ENCODE data around the gene POLDIP3. TPM values are rescaled to one million over a fixed set of nuclear protein-coding genes. Genes with fewer than 3 reads are reported as not detected.

Gene POLDIP3
- total RNA-seq, 6 experiments from 2014 or later: 17.1 to 22.6 (median 21.1) TPM

- peaks cover 2 to 68% (median 26%) of the 10 kb centered on the region in 4 donors for H3K4me1 ChIP-seq
- ATAC-seq (peak; percentile 51 to 69 (median 56)), DNase-seq (peak; percentile 87 to 93 (median 90))
- 0% methylated on average over 26 of the region's 49 CpGs for WGBS (ENCODE audit: insufficient coverage, low coverage, low lambda C conversion rate, missing lambda C conversion rate)
- H3K27ac ChIP-seq: peak overlapping the region; percentile 74 to 96 (median 91)
- no peaks in the 10 kb centered on the region for H3K27me3 ChIP-seq
- intact Hi-C loops (cut with DNase I): no loop called here
- no peaks in the 10 kb centered on the region for H3K36me3 ChIP-seq
- TF ChIP-seq, protein P1, sequence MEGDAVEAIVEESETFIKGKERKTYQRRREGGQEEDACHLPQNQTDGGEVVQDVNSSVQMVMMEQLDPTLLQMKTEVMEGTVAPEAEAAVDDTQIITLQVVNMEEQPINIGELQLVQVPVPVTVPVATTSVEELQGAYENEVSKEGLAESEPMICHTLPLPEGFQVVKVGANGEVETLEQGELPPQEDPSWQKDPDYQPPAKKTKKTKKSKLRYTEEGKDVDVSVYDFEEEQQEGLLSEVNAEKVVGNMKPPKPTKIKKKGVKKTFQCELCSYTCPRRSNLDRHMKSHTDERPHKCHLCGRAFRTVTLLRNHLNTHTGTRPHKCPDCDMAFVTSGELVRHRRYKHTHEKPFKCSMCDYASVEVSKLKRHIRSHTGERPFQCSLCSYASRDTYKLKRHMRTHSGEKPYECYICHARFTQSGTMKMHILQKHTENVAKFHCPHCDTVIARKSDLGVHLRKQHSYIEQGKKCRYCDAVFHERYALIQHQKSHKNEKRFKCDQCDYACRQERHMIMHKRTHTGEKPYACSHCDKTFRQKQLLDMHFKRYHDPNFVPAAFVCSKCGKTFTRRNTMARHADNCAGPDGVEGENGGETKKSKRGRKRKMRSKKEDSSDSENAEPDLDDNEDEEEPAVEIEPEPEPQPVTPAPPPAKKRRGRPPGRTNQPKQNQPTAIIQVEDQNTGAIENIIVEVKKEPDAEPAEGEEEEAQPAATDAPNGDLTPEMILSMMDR (IDR thresholded peaks at IDR 0.05): no peak
- TF ChIP-seq POLR2A (IDR thresholded peaks at IDR 0.05): peak; percentile 53
- peak overlapping the region; percentile 67 to 96 (median 95) for H3K4me3 ChIP-seq
- H3K9me3 ChIP-seq: no peaks in the 10 kb centered on the region
Observed at GRCh38 chr22:42648368-42649245, 33.9 kb upstream of the POLDIP3 start.

DNA sequence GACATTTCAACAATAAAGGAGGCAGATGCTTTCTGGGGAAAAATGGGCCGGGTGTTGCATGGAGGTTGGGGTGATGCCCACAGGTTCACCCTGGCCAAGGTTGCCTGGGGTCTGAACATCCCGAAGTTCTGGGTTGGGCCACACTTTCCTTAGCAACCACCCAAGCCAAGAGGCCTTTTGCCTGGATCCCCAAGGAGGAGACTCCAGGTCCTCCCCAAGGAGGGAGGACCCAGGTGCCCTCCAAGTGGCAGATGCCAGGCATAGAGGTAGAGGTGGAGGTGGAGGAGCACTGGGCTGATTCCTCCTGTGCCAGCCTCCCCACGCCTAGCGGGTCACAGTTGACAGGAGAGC is 33.3 kb upstream of the POLDIP3 start:
- no peak for DNase-seq
- H3K4me1 ChIP-seq: peaks cover 2 to 68% (median 26%) of the 10 kb centered on the region in 4 donors
- TF ChIP-seq, protein P1 (IDR thresholded peaks at IDR 0.05): no peak
- no peak for TF ChIP-seq POLR2A (IDR thresholded peaks at IDR 0.05)
- H3K9me3 ChIP-seq: no peaks in the 10 kb centered on the region
- H3K27ac ChIP-seq: peak overlapping the region; percentile 29 to 96 (median 74)
- H3K4me3 ChIP-seq: peak overlapping the region; percentile 67 to 96 (median 95)
- no peaks in the 10 kb centered on the region for H3K36me3 ChIP-seq
- H3K27me3 ChIP-seq: no peaks in the 10 kb centered on the region
- 27% methylated on average over 2 of the region's 4 CpGs for WGBS (ENCODE audit: insufficient coverage, low coverage, low lambda C conversion rate, missing lambda C conversion rate)
- ATAC-seq: no peak
- intact Hi-C loops (cut with DNase I): no loop called here

DNA sequence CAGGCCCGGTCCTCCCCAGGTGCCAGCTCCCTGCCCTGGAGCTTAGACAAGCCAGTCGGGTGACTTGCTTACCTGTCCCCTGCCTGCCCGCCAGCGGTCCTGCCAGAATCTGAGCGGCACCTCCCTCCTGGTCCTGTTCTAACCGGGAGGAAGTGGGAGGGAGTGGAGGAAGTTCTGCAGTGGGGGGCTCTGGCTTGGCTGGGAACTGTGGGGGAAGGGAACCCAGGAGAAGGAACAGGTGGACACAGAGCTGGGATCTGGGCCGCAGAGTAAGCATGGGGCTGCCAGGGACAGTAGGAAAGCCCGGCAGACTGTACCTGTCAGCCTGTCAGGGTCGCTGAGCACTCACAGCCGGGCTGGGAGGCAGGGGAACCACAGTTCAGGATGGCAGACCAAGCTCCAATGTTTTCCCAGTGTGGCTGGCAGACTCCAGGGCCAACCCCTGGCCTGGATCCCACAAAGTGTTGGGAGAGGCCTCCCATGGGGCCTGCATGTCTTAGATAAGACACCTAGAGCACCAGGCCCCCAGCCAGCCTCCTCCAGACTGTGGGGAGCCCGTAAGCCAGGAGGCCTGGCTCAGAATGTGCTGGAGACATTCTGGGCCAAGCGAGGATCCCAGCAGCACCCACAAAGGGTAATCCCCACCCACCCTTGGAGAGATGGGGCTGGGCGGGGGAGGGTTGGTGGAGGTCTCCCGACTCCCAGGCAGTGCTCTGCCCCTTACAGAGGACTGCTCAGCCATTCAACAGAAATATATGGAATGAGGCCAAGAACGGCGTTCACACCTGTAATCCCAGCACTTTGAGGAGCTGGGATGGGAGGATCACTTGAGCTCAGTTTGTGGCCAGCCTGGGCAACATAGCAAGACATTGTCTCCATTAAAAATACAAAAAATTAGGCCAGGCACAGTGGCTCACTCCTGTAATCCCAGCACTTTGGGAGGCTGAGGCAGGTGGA is 32.2 kb upstream of the POLDIP3 start:
- peak overlapping the region; percentile 29 to 39 (median 32) for H3K4me3 ChIP-seq
- TF ChIP-seq, protein P1 (IDR thresholded peaks at IDR 0.05): no peak
- TF ChIP-seq POLR2A (IDR thresholded peaks at IDR 0.05): no peak
- peak; percentile 16 to 54 (median 52) for ATAC-seq

DNA sequence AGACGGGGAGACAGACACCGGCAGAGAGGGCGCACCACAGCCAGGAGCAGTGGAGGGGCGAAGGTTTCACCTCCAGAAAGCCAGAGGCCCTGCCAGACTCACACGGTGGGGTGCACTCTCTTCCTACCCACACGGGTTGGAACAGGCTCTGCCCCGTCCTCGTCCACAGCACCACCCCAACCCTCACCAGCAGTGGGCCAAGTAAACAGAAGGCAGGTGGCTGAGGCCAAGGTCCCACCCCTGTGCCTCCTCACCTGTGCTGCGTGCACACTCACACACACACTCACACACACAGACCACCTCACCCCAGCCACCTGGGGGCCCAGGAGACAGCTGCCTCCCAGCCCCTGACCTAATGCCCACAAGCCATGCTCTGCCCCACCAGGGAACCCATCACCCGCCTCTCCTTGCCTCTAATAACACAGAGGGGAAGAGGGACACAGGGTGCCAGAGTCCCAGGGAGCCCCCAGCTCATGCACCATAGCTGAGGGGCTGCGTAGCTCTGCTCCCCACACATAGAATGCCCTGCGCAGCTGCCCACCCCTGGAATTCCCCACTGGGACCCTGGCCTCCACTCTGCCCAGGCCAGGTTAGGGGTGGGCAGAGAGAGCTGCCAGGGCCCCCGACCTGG is 31.4 kb upstream of the POLDIP3 start:
- DNase-seq: peak; percentile 68 to 79 (median 77)
- peaks cover 2 to 74% (median 34%) of the 10 kb centered on the region in 4 donors for H3K4me1 ChIP-seq
- peak; percentile 40 to 61 (median 46) for ATAC-seq
- no peaks in the 10 kb centered on the region for H3K9me3 ChIP-seq
- peak overlapping the region; percentile 29 to 39 (median 32) for H3K4me3 ChIP-seq
- peak overlapping the region; percentile 69 to 96 (median 85) for H3K27ac ChIP-seq
- 50% methylated on average over 1 of the region's 13 CpGs for WGBS (ENCODE audit: insufficient coverage, low coverage, low lambda C conversion rate, missing lambda C conversion rate)
- no peak for TF ChIP-seq POLR2A (IDR thresholded peaks at IDR 0.05)
- TF ChIP-seq, protein P1 (IDR thresholded peaks at IDR 0.05): no peak
- no peaks in the 10 kb centered on the region for H3K36me3 ChIP-seq
- intact Hi-C loops (cut with DNase I): no loop called here
- H3K27me3 ChIP-seq: no peaks in the 10 kb centered on the region

More for the DNA sequence above, 32.2 kb upstream of the POLDIP3 start:
- WGBS (ENCODE audit: insufficient coverage, low coverage, low lambda C conversion rate, missing lambda C conversion rate): 4% methylated on average over 5 of the region's 16 CpGs
- DNase-seq: peak; percentile 75 to 89 (median 87)
- intact Hi-C loops (cut with DNase I): no loop called here
- Histone ChIP-seq H3K36me3 (no peaks in the 10 kb centered on the region), H3K4me1 (peaks cover 2 to 68% (median 31%) of the 10 kb centered on the region in 4 donors), H3K27me3 (no peaks in the 10 kb centered on the region), H3K27ac (peak overlapping the region; percentile 69 to 96 (median 85)), H3K9me3 (no peaks in the 10 kb centered on the region)
